GM12874 (cell line): ENCODE measurements around the gene SPINT2.

Experiments
- TF ChIP-seq, protein P1 (sequence below): IDR thresholded peaks from 2 replicates; pipeline ENCODE4 v1.5.1; 2011; ENCODE audit warnings: low read depth, mild to moderate bottlenecking, control low read depth, low read length, moderate library complexity; ENCODE audit not compliant: insufficient read depth

SPINT2 gene

DNA sequence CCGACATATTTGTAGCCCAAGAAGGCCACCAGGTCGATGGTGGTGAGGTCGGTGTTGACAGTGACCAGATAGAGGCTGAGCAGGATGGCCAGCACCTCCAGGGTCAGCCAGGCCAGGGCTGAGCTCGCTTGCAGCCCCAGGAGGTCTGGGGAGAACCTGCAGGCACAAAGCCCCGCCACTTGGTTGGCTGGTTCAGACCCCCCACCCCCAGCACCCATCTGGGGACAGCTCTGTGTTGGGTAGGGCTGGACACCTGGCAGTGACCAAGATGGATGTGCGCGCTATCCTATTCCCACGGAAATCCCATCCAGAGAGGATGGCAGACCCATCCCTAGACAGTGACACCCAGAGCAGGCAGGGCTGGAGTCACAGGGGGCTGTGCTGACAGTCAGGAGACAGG lies 43.2 kb downstream of the SPINT2 start:
- TF ChIP-seq, protein P1, sequence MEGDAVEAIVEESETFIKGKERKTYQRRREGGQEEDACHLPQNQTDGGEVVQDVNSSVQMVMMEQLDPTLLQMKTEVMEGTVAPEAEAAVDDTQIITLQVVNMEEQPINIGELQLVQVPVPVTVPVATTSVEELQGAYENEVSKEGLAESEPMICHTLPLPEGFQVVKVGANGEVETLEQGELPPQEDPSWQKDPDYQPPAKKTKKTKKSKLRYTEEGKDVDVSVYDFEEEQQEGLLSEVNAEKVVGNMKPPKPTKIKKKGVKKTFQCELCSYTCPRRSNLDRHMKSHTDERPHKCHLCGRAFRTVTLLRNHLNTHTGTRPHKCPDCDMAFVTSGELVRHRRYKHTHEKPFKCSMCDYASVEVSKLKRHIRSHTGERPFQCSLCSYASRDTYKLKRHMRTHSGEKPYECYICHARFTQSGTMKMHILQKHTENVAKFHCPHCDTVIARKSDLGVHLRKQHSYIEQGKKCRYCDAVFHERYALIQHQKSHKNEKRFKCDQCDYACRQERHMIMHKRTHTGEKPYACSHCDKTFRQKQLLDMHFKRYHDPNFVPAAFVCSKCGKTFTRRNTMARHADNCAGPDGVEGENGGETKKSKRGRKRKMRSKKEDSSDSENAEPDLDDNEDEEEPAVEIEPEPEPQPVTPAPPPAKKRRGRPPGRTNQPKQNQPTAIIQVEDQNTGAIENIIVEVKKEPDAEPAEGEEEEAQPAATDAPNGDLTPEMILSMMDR, result no peak

DNA sequence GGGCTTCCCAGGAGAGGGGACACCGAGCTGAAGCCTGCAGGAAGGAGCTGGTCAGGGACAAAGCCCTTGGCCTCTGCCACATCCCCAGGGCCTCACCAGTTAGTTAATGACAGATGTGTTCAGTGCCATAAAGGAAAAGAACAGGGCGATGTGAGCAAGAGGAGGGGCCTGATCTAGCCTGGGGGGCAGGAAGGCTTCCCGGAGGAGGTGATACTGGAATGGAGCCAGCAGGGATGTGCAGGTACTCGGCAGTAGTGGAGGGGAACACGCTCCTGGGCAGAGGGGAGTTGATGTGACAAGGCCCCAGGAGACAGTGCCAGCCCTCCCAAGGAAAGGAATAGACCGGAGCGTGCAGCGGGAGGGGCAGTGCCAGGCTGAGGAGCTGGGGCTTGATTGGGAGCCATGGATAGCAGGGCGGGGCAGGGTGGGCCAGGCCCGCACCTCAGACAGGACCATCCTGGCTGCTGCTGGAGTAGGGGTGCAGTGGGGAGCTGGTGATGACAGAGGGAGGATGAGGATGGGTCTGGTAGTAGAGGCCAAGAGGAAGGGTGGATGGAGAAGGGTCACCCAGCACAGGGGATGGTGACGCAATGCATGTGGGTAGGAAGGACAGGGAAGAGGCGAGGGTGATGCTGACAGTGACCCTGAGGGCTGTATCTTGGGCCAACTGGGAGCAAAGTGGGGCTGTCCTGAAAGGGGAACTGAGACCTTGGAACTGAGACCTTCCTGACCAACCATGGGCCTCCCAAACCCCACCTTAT lies 43.8 kb downstream of the SPINT2 start:
- TF ChIP-seq, protein P1, result no peak

DNA sequence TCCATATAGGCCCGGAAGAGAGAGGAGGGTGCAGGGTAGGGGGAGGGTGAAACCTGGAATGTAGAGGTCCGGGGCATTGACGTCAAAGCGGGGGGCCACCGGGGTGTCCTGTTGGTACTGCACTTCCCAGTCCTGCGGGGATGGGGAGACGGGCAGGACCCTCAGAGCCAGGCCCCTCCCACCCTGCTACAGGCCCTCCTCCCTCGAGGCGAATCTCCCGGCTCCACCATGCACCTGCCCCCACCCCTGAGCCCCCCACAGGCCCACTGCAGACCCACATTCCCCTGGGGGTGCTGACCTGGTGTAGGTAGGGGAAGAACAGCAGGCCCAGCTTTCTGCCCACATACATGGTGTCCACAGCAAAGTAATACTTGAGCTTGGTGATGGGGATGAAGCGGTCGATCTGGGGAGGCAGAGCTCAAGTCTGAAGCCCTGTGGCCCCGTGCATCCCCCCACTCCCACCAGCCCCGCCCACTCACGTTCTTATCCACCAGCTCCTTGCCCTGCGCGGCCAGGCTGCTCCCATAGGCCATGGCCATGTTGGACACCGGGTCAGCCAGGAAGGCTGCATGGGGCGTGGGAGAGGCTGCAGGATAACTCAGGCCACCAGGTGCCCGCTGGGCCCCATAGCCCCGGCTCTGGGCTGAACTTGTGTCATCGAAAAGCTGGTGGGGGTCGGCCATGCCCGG lies 44.7 kb downstream of the SPINT2 start:
- TF ChIP-seq, protein P1, result no peak

DNA sequence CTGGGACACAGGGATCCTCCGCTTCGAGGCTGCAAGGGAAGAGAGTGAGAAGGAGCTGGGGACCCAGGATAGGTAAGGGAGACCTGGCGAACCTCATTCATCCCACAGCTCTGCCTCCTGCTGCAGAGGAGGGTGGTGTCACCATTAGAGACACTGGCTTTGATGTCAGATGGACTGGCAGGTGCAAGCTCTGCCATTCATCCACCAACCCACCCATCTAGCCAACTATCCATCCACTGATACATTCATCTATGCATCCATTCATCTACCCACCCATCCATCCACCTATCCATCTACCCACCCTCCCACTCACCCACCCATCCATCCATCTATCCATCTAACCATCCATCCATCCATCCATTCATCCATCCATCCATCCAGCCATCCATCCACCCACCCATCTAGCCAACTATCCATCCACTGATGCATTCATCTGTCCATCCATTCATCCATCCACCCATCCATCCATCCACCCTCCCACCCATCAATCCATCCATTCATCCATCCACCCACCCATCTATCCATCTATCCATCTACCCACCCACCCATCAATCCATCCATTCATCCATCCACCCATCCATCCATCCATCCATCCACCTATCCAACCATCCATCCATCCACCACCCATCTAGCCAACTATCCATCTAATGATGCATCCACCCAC lies 45.4 kb downstream of the SPINT2 start:
- TF ChIP-seq, protein P1, result no peak

DNA sequence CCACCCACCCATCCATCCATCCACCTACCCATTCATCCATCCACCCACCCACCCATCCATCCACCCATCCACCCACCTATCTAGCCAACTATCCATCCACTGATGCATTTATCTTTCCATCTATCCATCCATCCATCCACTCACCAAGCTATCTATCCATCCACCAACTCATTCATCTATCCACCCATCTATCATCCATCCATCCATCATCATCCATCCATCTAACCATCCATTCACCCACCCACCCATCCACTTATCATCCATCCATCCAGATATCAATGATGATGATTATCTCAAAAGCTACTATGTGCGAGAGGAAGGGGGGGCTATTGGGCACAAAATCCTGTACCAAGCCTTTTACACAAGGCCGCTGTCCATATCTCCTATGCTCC lies 45.9 kb downstream of the SPINT2 start:
- TF ChIP-seq, protein P1, result no peak

DNA sequence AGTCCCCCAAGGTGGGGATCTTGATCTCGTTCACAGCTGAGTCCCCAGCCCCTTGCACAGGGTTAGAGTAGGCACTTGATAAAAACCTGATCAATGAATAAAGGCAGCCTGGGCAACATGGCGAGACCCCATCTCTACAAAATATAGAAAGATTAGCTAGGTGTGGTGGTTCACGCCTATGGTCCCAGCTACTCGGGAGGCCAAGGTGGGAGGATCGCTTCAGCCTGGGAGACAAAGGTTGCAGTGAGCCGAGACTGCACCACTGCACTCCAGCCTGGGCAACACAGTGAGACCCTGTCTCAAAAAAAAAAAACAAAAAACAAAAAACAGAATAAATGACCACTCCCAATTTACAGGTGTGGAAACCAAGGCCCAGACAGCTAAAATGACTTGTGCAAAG lies 46.6 kb downstream of the SPINT2 start:
- TF ChIP-seq, protein P1, result no peak
